ENCODE results near the gene LPAR1. TPM values are rescaled to one million over a fixed set of nuclear protein-coding genes. Genes with fewer than 3 reads are reported as not detected.
A peak's percentile ranks its signal among the peaks of the same experiment; 100 is the strongest.

The LPAR1 gene
- total and polyA plus RNA-seq, 2 of the 8 experiments (the other 6 are each of a cell fraction or from before 2014, with no cell fraction given) = 3.4 to 5.1 TPM

DNA sequence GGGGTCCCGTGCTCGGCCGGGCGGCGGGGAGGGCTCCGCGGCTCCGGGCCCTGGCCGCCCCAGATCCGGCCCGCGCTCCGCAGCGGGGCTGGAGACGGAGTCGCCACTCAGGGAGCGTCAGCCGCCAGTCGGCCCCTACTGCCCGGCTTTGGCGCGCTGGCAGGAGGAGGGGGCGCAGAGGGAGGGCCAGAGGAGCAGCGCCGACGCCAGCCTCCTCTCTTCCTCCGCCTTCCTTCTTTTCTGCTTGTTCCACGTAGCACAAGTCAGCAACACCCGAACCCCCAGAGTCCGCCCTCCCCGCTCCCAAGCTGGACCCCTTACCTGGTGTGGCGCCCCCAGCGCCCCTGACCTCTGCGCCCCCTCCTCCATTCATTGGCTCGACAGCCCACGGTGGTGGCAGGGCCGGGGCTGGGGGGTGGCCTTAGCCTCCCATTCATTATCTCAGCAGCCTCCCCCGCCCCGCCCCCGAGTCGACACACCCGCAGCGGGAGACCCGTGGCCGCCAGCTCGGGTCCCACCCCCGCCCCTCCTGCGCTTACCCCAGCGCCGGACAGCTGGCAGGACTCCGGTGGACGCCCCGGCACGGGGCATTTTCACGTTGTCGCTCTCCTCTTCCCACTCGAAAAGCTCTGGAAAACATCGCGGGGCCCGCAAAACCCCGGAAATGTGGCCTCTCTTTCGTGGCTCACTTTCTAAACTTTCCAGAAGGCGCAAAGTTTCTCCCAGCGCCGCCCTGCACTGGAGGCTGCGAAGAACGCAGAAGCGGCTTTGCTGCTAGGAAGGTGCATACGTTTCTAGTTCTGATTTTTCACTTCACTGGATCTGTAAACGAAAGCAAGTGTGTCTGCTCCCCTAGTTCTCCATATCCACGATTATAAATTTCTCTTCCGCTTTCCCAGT lies at the start of gene LPAR1 (continued):
- TF ChIP-seq, protein P1, sequence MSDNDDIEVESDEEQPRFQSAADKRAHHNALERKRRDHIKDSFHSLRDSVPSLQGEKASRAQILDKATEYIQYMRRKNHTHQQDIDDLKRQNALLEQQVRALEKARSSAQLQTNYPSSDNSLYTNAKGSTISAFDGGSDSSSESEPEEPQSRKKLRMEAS (IDR thresholded peaks at IDR 0.05) = no peak
- TF ChIP-seq CBX8 (IDR thresholded peaks at IDR 0.05; ENCODE audit: borderline replicate concordance, low read depth, low read length) = no peak
- no peak for TF ChIP-seq JUN (IDR thresholded peaks at IDR 0.05; ENCODE audit: low read depth, low read length)
- no peak for TF ChIP-seq TAF7 (optimal IDR thresholded peaks at IDR 0.05; ENCODE audit: borderline replicate concordance, low read depth, low read length)
- no peak for TF ChIP-seq SIRT6 (IDR thresholded peaks at IDR 0.05; ENCODE audit: low read length)
- TF ChIP-seq SP4 (IDR thresholded peaks at IDR 0.05; ENCODE audit: low read length) = no peak
- no peak for TF ChIP-seq EZH2 (IDR thresholded peaks at IDR 0.05; ENCODE audit: low read depth, low read length, severe bottlenecking)
- TF ChIP-seq TBP (IDR thresholded peaks at IDR 0.05; ENCODE audit: low read depth, low read length) = no peak
- TF ChIP-seq, protein P2, sequence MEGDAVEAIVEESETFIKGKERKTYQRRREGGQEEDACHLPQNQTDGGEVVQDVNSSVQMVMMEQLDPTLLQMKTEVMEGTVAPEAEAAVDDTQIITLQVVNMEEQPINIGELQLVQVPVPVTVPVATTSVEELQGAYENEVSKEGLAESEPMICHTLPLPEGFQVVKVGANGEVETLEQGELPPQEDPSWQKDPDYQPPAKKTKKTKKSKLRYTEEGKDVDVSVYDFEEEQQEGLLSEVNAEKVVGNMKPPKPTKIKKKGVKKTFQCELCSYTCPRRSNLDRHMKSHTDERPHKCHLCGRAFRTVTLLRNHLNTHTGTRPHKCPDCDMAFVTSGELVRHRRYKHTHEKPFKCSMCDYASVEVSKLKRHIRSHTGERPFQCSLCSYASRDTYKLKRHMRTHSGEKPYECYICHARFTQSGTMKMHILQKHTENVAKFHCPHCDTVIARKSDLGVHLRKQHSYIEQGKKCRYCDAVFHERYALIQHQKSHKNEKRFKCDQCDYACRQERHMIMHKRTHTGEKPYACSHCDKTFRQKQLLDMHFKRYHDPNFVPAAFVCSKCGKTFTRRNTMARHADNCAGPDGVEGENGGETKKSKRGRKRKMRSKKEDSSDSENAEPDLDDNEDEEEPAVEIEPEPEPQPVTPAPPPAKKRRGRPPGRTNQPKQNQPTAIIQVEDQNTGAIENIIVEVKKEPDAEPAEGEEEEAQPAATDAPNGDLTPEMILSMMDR (IDR thresholded peaks at IDR 0.05; ENCODE audit: control extremely low read depth in 1 of 3, insufficient read depth in 1 of 3, low read depth in 1 of 3, low read length in 3 of 3) = no peak
- 0 out of 2 replicates have a peak, but pooled peaks have one; percentile 25 for TF ChIP-seq EGR1 (IDR thresholded peaks at IDR 0.05; ENCODE audit: borderline replicate concordance, low read depth, low read length)
- no peak for TF ChIP-seq TAF1 (IDR thresholded peaks at IDR 0.05; ENCODE audit: low read depth, low read length)
- TF ChIP-seq CTBP2 (IDR thresholded peaks at IDR 0.05; ENCODE audit: borderline replicate concordance, insufficient read depth, insufficient read length, low read length) = no peak
- no peak for TF ChIP-seq HDAC2 (IDR thresholded peaks at IDR 0.05; ENCODE audit: borderline replicate concordance in 1 of 2, low read depth in 2 of 2, low read length in 2 of 2)
- peak; percentile 27 for TF ChIP-seq ASH2L (IDR thresholded peaks at IDR 0.05; ENCODE audit: low read length)
- no peak for TF ChIP-seq SAP30 (IDR thresholded peaks at IDR 0.05; ENCODE audit: insufficient read depth, insufficient replicate concordance, low read length)
- no peak for TF ChIP-seq BACH1 (IDR thresholded peaks at IDR 0.05; ENCODE audit: low read length)
- peak; percentile 26; the same call in 1 of the 2 replicates for TF ChIP-seq CREB1 (IDR thresholded peaks at IDR 0.05)
